Neural crest cell (in vitro differentiated cells): ENCODE data around the gene ZDHHC11B. TPM values are rescaled to one million over a fixed set of nuclear protein-coding genes. Genes with fewer than 3 reads are reported as not detected.
A peak's percentile ranks its signal among the peaks of the same experiment; 100 is the strongest.
"Not testable (repeated sequence)": the region's sequence is repeated elsewhere in the genome, so short reads cannot be mapped to it uniquely, and the experiment has no call there.

ENCODE experiments used
- DNase-seq: peaks from one replicate; pipeline ENCODE4 v3.0.0; 2021; ENCODE audit warnings: low read depth, mixed read lengths, low spot score
- H3K27ac Mint-ChIP-seq: one replicate; pipeline ENCODE4 v1.8.0; 2021; ENCODE audit warnings: mild to moderate bottlenecking, mixed read lengths; ENCODE audit not compliant: unreplicated experiment
- H3K27me3 Mint-ChIP-seq: 2 replicates; pipeline ENCODE4 v1.8.0; 2021; ENCODE audit warnings: low read depth, mild to moderate bottlenecking, mixed read lengths
- H3K36me3 Mint-ChIP-seq: 2 replicates; pipeline ENCODE4 v1.8.0; 2021; ENCODE audit warnings: low read depth, mild to moderate bottlenecking, mixed read lengths
- H3K4me1 Mint-ChIP-seq: 2 replicates; pipeline ENCODE4 v1.8.0; 2021; ENCODE audit warnings: mixed read lengths
- H3K4me3 Mint-ChIP-seq: one replicate; pipeline ENCODE4 v1.8.0; 2021; ENCODE audit warnings: mild to moderate bottlenecking, mixed read lengths
- H3K9me3 Mint-ChIP-seq: 2 replicates; pipeline ENCODE4 v1.8.0; 2021; ENCODE audit warnings: mixed read lengths
- total RNA-seq: library from RNA; stranded (reverse); gene quantifications from 2 replicates; pipeline ENCODE4 v1.2.1, GENCODE V29; 2021
- TF ChIP-seq, protein P1 (sequence below): fragments of 200-600 bp; sonication (generic); conservative IDR thresholded peaks from 2 replicates; pipeline ENCODE4 v1.5.0; 2021; ENCODE audit warnings: antibody characterized with exemption, mild to moderate bottlenecking

Gene ZDHHC11B
- total RNA-seq, 1 donor from 2014 or later = 3.0 TPM

GRCh38 chr5:757931-758697 lies 26.4 kb downstream of the ZDHHC11B start:
- Mint-ChIP-seq H3K9me3 (no peaks in the 10 kb centered on the region), H3K36me3 (no peaks in the 10 kb centered on the region), H3K27me3 (peaks cover 2% of the 10 kb centered on the region), H3K4me1 (peaks cover 28% of the 10 kb centered on the region), H3K27ac (peak overlapping the region; percentile 90), H3K4me3 (peak overlapping the region; percentile 49)
- DNase-seq = peak; percentile 67
- TF ChIP-seq, protein P1, sequence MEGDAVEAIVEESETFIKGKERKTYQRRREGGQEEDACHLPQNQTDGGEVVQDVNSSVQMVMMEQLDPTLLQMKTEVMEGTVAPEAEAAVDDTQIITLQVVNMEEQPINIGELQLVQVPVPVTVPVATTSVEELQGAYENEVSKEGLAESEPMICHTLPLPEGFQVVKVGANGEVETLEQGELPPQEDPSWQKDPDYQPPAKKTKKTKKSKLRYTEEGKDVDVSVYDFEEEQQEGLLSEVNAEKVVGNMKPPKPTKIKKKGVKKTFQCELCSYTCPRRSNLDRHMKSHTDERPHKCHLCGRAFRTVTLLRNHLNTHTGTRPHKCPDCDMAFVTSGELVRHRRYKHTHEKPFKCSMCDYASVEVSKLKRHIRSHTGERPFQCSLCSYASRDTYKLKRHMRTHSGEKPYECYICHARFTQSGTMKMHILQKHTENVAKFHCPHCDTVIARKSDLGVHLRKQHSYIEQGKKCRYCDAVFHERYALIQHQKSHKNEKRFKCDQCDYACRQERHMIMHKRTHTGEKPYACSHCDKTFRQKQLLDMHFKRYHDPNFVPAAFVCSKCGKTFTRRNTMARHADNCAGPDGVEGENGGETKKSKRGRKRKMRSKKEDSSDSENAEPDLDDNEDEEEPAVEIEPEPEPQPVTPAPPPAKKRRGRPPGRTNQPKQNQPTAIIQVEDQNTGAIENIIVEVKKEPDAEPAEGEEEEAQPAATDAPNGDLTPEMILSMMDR = no peak

DNA sequence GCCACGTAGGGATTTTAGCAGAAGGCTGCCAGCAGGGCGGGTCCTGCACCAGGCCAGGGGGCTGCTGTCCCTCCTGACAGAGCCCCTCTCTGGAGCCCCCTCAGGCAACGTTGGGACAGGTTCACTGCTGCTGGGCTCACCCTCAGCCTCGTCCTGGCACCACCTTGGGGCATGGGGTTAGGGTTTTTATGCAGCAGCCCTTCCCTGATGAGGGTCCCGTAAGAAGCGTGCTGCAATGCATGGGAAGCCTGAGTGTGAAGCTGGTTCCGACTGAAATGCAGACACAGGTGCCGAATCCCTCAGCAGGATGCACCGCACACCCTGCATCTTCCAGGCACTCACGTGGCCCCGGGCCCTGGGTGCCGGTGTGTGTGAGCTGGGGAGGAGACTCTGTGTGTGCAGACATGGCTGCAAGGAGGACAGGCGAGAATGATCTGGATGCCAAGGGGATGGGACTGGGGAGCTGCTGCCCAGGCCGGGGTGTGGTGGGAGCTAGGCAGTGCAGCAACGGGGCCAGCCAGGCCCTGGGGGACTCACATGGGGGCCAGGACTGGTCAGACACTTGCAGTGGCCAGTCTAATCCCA lies 27.1 kb downstream of the ZDHHC11B start:
- peak overlapping the region; percentile 49 for H3K4me3 Mint-ChIP-seq
- H3K27me3 Mint-ChIP-seq = peaks cover 2% of the 10 kb centered on the region

DNA sequence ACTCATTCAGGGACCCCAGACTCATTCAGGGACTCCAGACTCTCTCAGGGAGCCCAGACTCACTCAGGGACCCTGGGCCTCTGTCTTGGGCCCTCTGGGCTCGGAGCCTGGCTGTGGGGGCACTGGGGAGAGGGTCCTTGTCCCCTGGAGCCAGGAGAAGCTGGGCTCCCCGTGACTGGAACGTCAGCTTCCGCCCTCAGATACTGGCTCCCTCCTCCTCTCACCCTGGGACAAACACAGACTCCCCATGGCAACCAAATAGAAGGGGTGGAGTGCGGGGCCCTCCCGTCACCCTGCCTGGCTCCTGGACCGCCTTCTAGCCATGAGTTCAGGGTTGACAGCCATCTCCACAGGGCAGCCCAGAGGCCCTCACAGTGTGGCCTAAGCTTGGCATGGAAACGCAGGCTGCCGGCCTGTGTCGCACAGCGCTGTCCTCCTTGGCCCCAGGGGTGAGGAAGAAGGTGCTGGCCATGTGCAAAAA lies 27.6 kb downstream of the ZDHHC11B start:
- no peak for DNase-seq
- TF ChIP-seq, protein P1 = no peak
- Mint-ChIP-seq H3K27ac (peak overlapping the region; percentile 91), H3K4me3 (no peak overlapping the region), H3K4me1 (peaks cover 28% of the 10 kb centered on the region), H3K36me3 (no peaks in the 10 kb centered on the region), H3K9me3 (no peaks in the 10 kb centered on the region), H3K27me3 (peaks cover 2% of the 10 kb centered on the region)

More for the DNA sequence above, 27.1 kb downstream of the ZDHHC11B start:
- TF ChIP-seq, protein P1 = no peak
- DNase-seq = no peak
- Mint-ChIP-seq H3K36me3 (no peaks in the 10 kb centered on the region), H3K9me3 (no peaks in the 10 kb centered on the region), H3K4me1 (peaks cover 28% of the 10 kb centered on the region), H3K27ac (peak overlapping the region; percentile 91)

- peak overlapping the region; percentile 86 for H3K27ac Mint-ChIP-seq
- peaks cover 28% of the 10 kb centered on the region for H3K4me1 Mint-ChIP-seq
- H3K4me3 Mint-ChIP-seq = no peak overlapping the region
- H3K9me3 Mint-ChIP-seq = no peaks in the 10 kb centered on the region
- DNase-seq = no peak
- TF ChIP-seq, protein P1 = no peak
- H3K36me3 Mint-ChIP-seq = no peaks in the 10 kb centered on the region
- peaks cover 2% of the 10 kb centered on the region for H3K27me3 Mint-ChIP-seq
These were observed 28.4 kb downstream of the ZDHHC11B start for GRCh38 chr5:756171-756570.

DNA sequence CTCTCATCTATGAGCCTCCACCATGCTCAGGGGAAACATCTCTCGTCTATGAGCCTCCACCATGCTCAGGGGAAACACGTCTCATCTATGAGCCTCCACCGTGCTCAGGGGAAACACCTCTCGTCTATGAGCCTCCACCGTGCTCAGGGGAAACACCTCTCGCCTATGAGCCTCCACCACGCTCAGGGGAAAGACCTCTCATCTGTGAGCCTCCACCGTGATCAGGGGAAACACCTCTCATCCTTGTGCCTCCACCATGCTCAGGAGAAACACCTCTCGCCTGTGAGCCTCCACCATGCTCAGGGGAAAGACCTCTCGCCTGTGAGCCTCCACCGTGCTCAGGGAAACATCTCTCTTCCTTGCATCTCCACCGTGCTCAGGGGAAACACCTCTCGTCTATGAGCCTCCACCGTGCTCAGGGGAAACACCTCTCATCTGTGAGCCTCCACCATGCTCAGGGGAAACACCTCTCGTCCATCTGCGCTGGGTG lies 30.3 kb downstream of the ZDHHC11B start:
- H3K27ac Mint-ChIP-seq = peak overlapping the region; percentile 19
- not testable (repeated sequence) for H3K4me3 Mint-ChIP-seq, H3K9me3 Mint-ChIP-seq, DNase-seq, H3K36me3 Mint-ChIP-seq, H3K27me3 Mint-ChIP-seq
- H3K4me1 Mint-ChIP-seq = peaks cover 24% of the 10 kb centered on the region

DNA sequence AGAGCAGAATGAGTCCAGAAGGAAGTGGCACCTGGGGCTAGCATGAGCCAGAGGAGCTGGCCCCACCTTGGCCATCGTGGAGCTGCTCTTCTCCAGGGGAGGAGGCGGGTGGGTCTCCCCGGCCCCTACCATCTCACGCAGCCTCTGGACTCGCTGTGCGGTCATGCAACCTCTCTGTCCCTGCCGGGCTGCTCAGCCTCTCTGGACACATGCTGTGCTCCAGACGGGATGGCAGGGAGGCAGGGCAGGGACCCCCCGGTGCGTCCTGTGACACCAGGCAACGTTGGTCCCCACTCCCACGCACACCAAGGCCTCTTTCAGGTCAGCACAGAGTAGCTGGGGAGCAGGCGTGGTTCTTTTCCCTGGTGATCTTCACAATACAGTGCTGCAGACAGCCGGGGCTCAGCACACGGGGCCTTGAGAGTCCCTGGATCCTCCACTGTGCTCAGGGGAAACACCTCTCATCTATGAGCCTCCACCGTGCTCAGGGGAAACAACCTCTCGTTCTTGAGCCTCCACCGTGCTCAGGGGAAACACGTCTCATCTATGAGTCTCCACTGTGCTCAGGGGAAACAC lies 30.9 kb downstream of the ZDHHC11B start:
- not testable (repeated sequence) for DNase-seq, H3K4me3 Mint-ChIP-seq, H3K36me3 Mint-ChIP-seq, H3K27me3 Mint-ChIP-seq, H3K9me3 Mint-ChIP-seq
- H3K27ac Mint-ChIP-seq = peak overlapping the region; percentile 19
- H3K4me1 Mint-ChIP-seq = peaks cover 19% of the 10 kb centered on the region

DNA sequence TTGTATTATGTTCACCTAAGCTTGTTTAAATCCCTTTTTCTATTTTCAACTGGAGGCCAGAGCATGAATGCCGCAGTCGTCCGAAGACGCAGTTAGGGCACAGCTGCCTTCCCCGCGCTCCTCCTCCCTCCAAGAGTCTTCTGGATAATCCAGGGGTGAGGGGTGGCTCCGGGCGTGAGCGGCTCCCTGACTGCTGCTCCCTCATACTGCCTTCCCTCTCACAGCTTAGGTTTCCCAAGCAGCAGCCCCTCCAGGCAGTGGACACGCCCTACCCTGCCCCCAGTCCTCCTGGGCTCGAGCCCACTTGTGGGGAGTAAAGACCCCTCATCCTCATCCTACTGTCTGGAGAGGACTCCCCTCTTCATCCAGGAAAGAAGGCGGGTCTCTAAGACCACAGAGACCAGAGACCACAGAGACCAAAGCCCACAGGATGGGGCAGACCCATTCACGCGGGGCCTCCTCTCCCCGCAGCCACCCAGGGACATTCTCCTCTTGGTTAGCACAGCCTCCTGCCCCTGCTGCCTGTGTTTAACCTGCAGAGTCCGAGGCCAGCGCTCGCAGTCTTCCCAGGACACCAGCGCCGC lies 31.9 kb downstream of the ZDHHC11B start:
- not testable (repeated sequence) for H3K9me3 Mint-ChIP-seq, H3K36me3 Mint-ChIP-seq, H3K4me3 Mint-ChIP-seq, H3K27me3 Mint-ChIP-seq, DNase-seq, H3K27ac Mint-ChIP-seq, H3K4me1 Mint-ChIP-seq

DNA sequence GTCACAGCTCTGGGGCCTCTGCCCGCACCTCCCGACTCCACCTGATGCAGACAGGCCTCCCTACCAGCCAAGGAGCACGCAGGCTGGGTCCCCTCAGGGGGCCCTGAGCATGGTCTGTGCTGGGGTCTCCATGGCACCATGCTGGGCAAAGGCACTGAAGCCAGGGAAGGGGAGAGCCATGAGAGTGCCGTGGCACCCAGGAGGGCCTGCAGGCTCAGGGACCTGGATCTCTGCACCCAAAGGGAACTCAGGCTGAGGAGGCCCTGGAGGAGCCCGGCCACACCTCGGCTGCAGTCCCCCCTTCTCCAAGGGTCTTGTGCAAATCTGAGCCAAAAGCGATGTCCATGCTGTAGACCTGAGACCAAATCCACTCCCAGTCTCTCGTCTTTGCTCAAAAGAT lies 32.5 kb downstream of the ZDHHC11B start:
- not testable (repeated sequence) for H3K27me3 Mint-ChIP-seq, H3K9me3 Mint-ChIP-seq, DNase-seq, H3K4me1 Mint-ChIP-seq, H3K27ac Mint-ChIP-seq, H3K4me3 Mint-ChIP-seq, H3K36me3 Mint-ChIP-seq
